IMR-90 (cell line): Measurements from ENCODE around the gene DMRT1. TPM values are rescaled to one million over a fixed set of nuclear protein-coding genes. Genes with fewer than 3 reads are reported as not detected.

ENCODE experiments used
- ATAC-seq: fragments of 200-7000 bp; cut with Tn5 transposase; 2 replicates; pipeline ENCODE4 v1.9.1; 2020; ENCODE audit warnings: low read depth, mild to moderate bottlenecking, moderate library complexity
- BruUV-seq: library from RNA; stranded (reverse); fragments of 400-500 nt; replicated peaks from 2 replicates; lab custom pipeline; 2021; lab: Mats Ljungman, UMichigan
- CTCF ChIA-PET: fragments of 300-600 bp; formaldehyde crosslinking; extraction: SDS; loops from one replicate; lab custom pipeline; 2021; ENCODE audit warnings: antibody characterized with exemption; lab: Yijun Ruan, JAX
- POLR2A ChIA-PET: fragments of 300-600 bp; sonication (Branson Sonifier 250); formaldehyde crosslinking; loops from one replicate; lab custom pipeline; 2022; ENCODE audit warnings: antibody characterized with exemption; ENCODE audit not compliant: unreplicated experiment; lab: Charles Lee
- DNase-seq: peaks from one replicate; pipeline ENCODE4 v3.0.0; 2013
- H2AFZ ChIP-seq: replicated peaks from 2 replicates; pipeline ENCODE3; 2013; ENCODE audit warnings: low read length, mild to moderate bottlenecking; ENCODE audit not compliant: poor library complexity
- H2AK5ac ChIP-seq: 2 replicates; pipeline ENCODE4 v1.6.1; 2013; ENCODE audit warnings: low read depth, low read length, inconsistent platforms
- H2AK9ac ChIP-seq: replicated peaks from 2 replicates; pipeline ENCODE3; 2013; ENCODE audit warnings: mild to moderate bottlenecking, low read depth, low read length, moderate library complexity; ENCODE audit not compliant: poor library complexity
- H2BK120ac ChIP-seq: 2 replicates; pipeline ENCODE4 v1.6.1; 2013; ENCODE audit warnings: low read depth, low read length, inconsistent platforms
- H2BK15ac ChIP-seq: 3 replicates; pipeline ENCODE4 v1.6.1; 2013; ENCODE audit warnings: low read depth, low read length, inconsistent platforms
- H2BK20ac ChIP-seq: 2 replicates; pipeline ENCODE4 v1.6.1; 2013; ENCODE audit warnings: low read depth, mild to moderate bottlenecking, inconsistent platforms, low read length, moderate library complexity
- H2BK5ac ChIP-seq: 2 replicates; pipeline ENCODE4 v1.6.1; 2013; ENCODE audit warnings: mild to moderate bottlenecking, low read depth, low read length, inconsistent platforms; ENCODE audit not compliant: poor library complexity, severe bottlenecking
- H3K14ac ChIP-seq: replicated peaks from 2 replicates; pipeline ENCODE4 v1.6.1; 2013; ENCODE audit warnings: low read depth, low read length, inconsistent platforms
- H3K18ac ChIP-seq: 2 replicates; pipeline ENCODE4 v1.6.1; 2013; ENCODE audit warnings: low read depth, low read length, control low read depth
- H3K23ac ChIP-seq: 2 replicates; pipeline ENCODE4 v1.6.1; 2013; ENCODE audit warnings: low read depth, low read length, inconsistent platforms
- H3K27ac ChIP-seq: 2 replicates; pipeline ENCODE4 v1.5.1; 2013; ENCODE audit warnings: mild to moderate bottlenecking, control low read depth, low read length; ENCODE audit not compliant: insufficient read depth
- H3K27me3 ChIP-seq: 2 replicates; pipeline ENCODE4 v1.6.1; 2013; ENCODE audit warnings: low read length; ENCODE audit not compliant: control insufficient read depth, insufficient read depth
- H3K36me3 ChIP-seq: 2 replicates; pipeline ENCODE4 v1.6.1; 2013; ENCODE audit warnings: low read length, mixed read lengths; ENCODE audit not compliant: control insufficient read depth, insufficient read depth
- H3K4ac ChIP-seq: 2 replicates; pipeline ENCODE4 v1.6.1; 2013; ENCODE audit warnings: low read depth, low read length, inconsistent platforms
- H3K4me1 ChIP-seq: 2 replicates; pipeline ENCODE4 v1.6.1; 2013; ENCODE audit warnings: low read length, mixed read lengths; ENCODE audit not compliant: control insufficient read depth, insufficient read depth
- H3K4me2 ChIP-seq: 2 replicates; pipeline ENCODE4 v1.6.1; 2013; ENCODE audit warnings: low read depth, mild to moderate bottlenecking, control low read depth, low read length, moderate library complexity
- H3K4me3 ChIP-seq: 2 replicates; pipeline ENCODE4 v1.5.1; 2013; ENCODE audit warnings: low read depth, mild to moderate bottlenecking, control low read depth, low read length, moderate library complexity; ENCODE audit not compliant: insufficient read depth
- H3K56ac ChIP-seq: 2 replicates; pipeline ENCODE4 v1.6.1; 2013; ENCODE audit warnings: low read length, inconsistent platforms; ENCODE audit not compliant: insufficient read depth; ENCODE audit errors: extremely low read depth
- H3K79me1 ChIP-seq, 2 experiments: 2 replicates each; pipeline ENCODE4 v1.6.1; 2013; ENCODE audit warnings: low read length in 2 of 2, inconsistent platforms in 1 of 2, low read depth in 1 of 2
- H3K9ac ChIP-seq: 2 replicates; pipeline ENCODE4 v1.6.1; 2013; ENCODE audit warnings: low read depth, low read length, control low read depth
- H3K9me1 ChIP-seq: 2 replicates; pipeline ENCODE4 v1.6.1; 2013; ENCODE audit warnings: low read length, inconsistent platforms; ENCODE audit not compliant: insufficient read depth
- H3K9me3 ChIP-seq: 2 replicates; pipeline ENCODE4 v1.6.1; 2013; ENCODE audit warnings: low read length; ENCODE audit not compliant: control insufficient read depth, insufficient read depth
- H4K20me1 ChIP-seq: 2 replicates; pipeline ENCODE4 v1.6.1; 2013; ENCODE audit warnings: low read length, inconsistent platforms; ENCODE audit not compliant: insufficient read depth
- H4K5ac ChIP-seq: 2 replicates; pipeline ENCODE4 v1.6.1; 2013; ENCODE audit warnings: mild to moderate bottlenecking, low read depth, low read length, control low read depth
- H4K8ac ChIP-seq, 2 experiments: 2 replicates each; pipeline ENCODE4 v1.6.1; 2013; ENCODE audit warnings: low read depth in 2 of 2, low read length in 2 of 2, control low read depth in 1 of 2, inconsistent platforms in 1 of 2
- H4K91ac ChIP-seq: 2 replicates; pipeline ENCODE4 v1.6.1; 2013; ENCODE audit warnings: low read depth, low read length, inconsistent platforms; ENCODE audit not compliant: insufficient read depth
- BHLHE40 ChIP-seq: fragments of 150-350 bp; IDR thresholded peaks from 2 replicates; pipeline ENCODE4 v1.6.1; 2016; ENCODE audit warnings: mild to moderate bottlenecking, low read depth, low read length
- ELK1 ChIP-seq: fragments of 150-350 bp; IDR thresholded peaks from 2 replicates; pipeline ENCODE4 v1.6.1; 2016; ENCODE audit warnings: low read depth, mild to moderate bottlenecking, low read length, moderate library complexity, borderline replicate concordance
- FOS ChIP-seq: fragments of 150-350 bp; IDR thresholded peaks from 2 replicates; pipeline ENCODE4 v1.6.1; 2016; ENCODE audit warnings: low read depth, low read length
- MAZ ChIP-seq: IDR thresholded peaks from 2 replicates; pipeline ENCODE4 v1.6.1; 2012; ENCODE audit warnings: low read depth, mild to moderate bottlenecking, low read length, improper control_type of control experiment, moderate library complexity, borderline replicate concordance
- POLR2A ChIP-seq: IDR thresholded peaks from 2 replicates; pipeline ENCODE4 v1.6.1; 2012; ENCODE audit warnings: mild to moderate bottlenecking, low read depth, low read length
- RAD21 ChIP-seq: IDR thresholded peaks from 2 replicates; pipeline ENCODE4 v1.6.1; 2012; ENCODE audit warnings: low read length, improper control_type of control experiment
- RFX5 ChIP-seq: IDR thresholded peaks from 2 replicates; pipeline ENCODE4 v1.8.0; 2012; ENCODE audit warnings: low read depth, mild to moderate bottlenecking, low read length, moderate library complexity
- SMC3 ChIP-seq: fragments of 150-350 bp; IDR thresholded peaks from 2 replicates; pipeline ENCODE4 v1.6.1; 2016; ENCODE audit warnings: low read depth, mild to moderate bottlenecking, antibody characterized with exemption, low read length, moderate library complexity
- USF2 ChIP-seq: fragments of 150-350 bp; IDR thresholded peaks from 2 replicates; pipeline ENCODE4 v1.6.1; 2017; ENCODE audit warnings: mild to moderate bottlenecking, antibody characterized with exemption, low read length, low read depth
- WGBS, 2 experiments: methylation state at CpG; one replicate each; pipeline versions ENCODE4 v1.1.5 to v1.1.7; 2013; ENCODE audit warnings: missing lambda C conversion rate in 2 of 2; ENCODE audit not compliant: insufficient read length in 1 of 2; ENCODE audit errors: extremely low coverage in 2 of 2; 5-methylcytosine and 5-hydroxymethylcytosine counted together
- dilution Hi-C: fragments of 300-500 bp; cut with HindIII; formaldehyde crosslinking; loops from one replicate; pipeline ENCODE4 v1.14.3; 2018; ENCODE audit warnings: low sequenced_read_pairs; ENCODE audit not compliant: unreplicated experiment
- in situ Hi-C: fragments of 300-500 bp; cut with MboI; formaldehyde crosslinking; loops from 3 replicates; pipeline ENCODE4 v1.14.3; 2019; ENCODE audit warnings: low sequenced_read_pairs, inconsistent platforms, mixed read lengths
- intact Hi-C: fragments of 100-400 bp; cut with micrococcal nuclease; formaldehyde crosslinking; loops from 2 replicates; pipeline ENCODE4 v1.10.0; 2022
- polyA plus RNA-seq, 3 experiments: library from polyadenylated mRNA; depleted of rRNA; stranded (reverse); fragments of >200 nt; gene quantifications; 2 replicates each; pipeline ENCODE4 v1.2.3, GENCODE V29; 2012; ENCODE audit warnings: low replicate concordance in 1 of 3
- total RNA-seq: library from RNA; depleted of rRNA; stranded (reverse); fragments of >200 nt; gene quantifications from 2 replicates; pipeline ENCODE4 v1.2.3, GENCODE V29; 2012

DMRT1 gene
- total and polyA plus RNA-seq, 2 of the 4 experiments (the other 2 are of a cell fraction), result not detected

- no peak overlapping the region for H2AK9ac ChIP-seq
- no peak overlapping the region for H2BK5ac ChIP-seq
- no peak overlapping the region for H3K9ac ChIP-seq
- 7% methylated on average over 3 of the region's 42 CpGs; no CpG with 5 or more reads in 1 of the 2 experiments for WGBS, 2 experiments
- H3K9me1 ChIP-seq, result no peaks in the 10 kb centered on the region
- H3K4ac ChIP-seq, result no peak overlapping the region
- no TSS peak for BruUV-seq
- DNase-seq (no peak), ATAC-seq (no peak; the same call in 1 of the 2 replicates)
- TF ChIP-seq POLR2A (no peak), SMC3 (no peak), RAD21 (no peak), RFX5 (no peak), MAZ (no peak), USF2 (no peak), BHLHE40 (no peak), FOS (no peak), ELK1 (no peak)
- no peak overlapping the region; the same call in 1 of the 2 replicates for H3K4me2 ChIP-seq
- intact Hi-C loops (no loop called here), in situ Hi-C loops (no loop called here), dilution Hi-C loops (no loop called here)
- peak overlapping the region; percentile 72 for H2AFZ ChIP-seq
- H3K27me3 ChIP-seq, result peaks cover 83% of the 10 kb centered on the region
- H3K18ac ChIP-seq, result no peak overlapping the region
- H3K36me3 ChIP-seq, result no peaks in the 10 kb centered on the region
- no peak overlapping the region for H2AK5ac ChIP-seq
- H3K79me1 ChIP-seq, result no peaks in the 10 kb centered on the region
- H3K4me1 ChIP-seq, result no peaks in the 10 kb centered on the region; the same call in 1 of the 2 replicates
- no peak overlapping the region for H3K23ac ChIP-seq
- no peak overlapping the region for H4K8ac ChIP-seq
- no peak overlapping the region for H2BK20ac ChIP-seq
- no peak overlapping the region for H2BK120ac ChIP-seq
- no peak overlapping the region for H2BK15ac ChIP-seq
- no peak overlapping the region for H4K91ac ChIP-seq
- H4K5ac ChIP-seq, result no peak overlapping the region
- H3K4me3 ChIP-seq, result no peak overlapping the region; the same call in 1 of the 2 replicates
- peaks cover 20% of the 10 kb centered on the region; the same call in 1 of the 2 replicates for H3K9me3 ChIP-seq
- POLR2A ChIA-PET, result no interaction called here
- H4K20me1 ChIP-seq, result no peaks in the 10 kb centered on the region
- CTCF ChIA-PET, result no interaction called here
- no peak overlapping the region for H3K27ac ChIP-seq
- no peak overlapping the region for H3K56ac ChIP-seq
- no peak overlapping the region for H3K14ac ChIP-seq
Observed at GRCh38 chr9:971901-972500, 130.5 kb downstream of the DMRT1 start.
